Activated naive CD4-positive, alpha-beta T cell treated with anti-CD3 and anti-CD28 coated beads, Interleukin-2, amount 10 ng/mL, durations not matched to agents 7 days and 5 days (primary cell): ENCODE data around the gene GADD45A.
"Not testable (repeated sequence)": the region's sequence is repeated elsewhere in the genome, so short reads cannot be mapped to it uniquely, and the experiment has no call there.

ENCODE experiments used
- CTCF ChIA-PET: fragments of 350-600 bp; sonication (Branson Sonifier 250); formaldehyde crosslinking; loops from one replicate; lab custom pipeline; 2021; ENCODE audit warnings: antibody characterized with exemption; lab: Charles Lee
- DNase-seq: peaks from one replicate; pipeline ENCODE4 v3.0.0-alpha.2; 2020
- H3K27ac Mint-ChIP-seq: one replicate; pipeline ENCODE4 v1.8.0; 2021; ENCODE audit warnings: mild to moderate bottlenecking, moderate library complexity, mixed read lengths
- H3K27me3 Mint-ChIP-seq: one replicate; pipeline ENCODE4 v1.8.0; 2021; ENCODE audit warnings: mild to moderate bottlenecking, mixed read lengths
- H3K36me3 Mint-ChIP-seq: one replicate; pipeline ENCODE4 v1.8.0; 2021; ENCODE audit warnings: mixed read lengths
- H3K4me1 Mint-ChIP-seq: one replicate; pipeline ENCODE4 v1.8.0; 2021; ENCODE audit warnings: mixed read lengths
- H3K4me3 Mint-ChIP-seq: one replicate; pipeline ENCODE4 v1.8.0; 2021; ENCODE audit warnings: mild to moderate bottlenecking, moderate library complexity, mixed read lengths
- H3K9me3 Mint-ChIP-seq: one replicate; pipeline ENCODE4 v1.8.0; 2021; ENCODE audit warnings: mixed read lengths

GADD45A gene

DNA sequence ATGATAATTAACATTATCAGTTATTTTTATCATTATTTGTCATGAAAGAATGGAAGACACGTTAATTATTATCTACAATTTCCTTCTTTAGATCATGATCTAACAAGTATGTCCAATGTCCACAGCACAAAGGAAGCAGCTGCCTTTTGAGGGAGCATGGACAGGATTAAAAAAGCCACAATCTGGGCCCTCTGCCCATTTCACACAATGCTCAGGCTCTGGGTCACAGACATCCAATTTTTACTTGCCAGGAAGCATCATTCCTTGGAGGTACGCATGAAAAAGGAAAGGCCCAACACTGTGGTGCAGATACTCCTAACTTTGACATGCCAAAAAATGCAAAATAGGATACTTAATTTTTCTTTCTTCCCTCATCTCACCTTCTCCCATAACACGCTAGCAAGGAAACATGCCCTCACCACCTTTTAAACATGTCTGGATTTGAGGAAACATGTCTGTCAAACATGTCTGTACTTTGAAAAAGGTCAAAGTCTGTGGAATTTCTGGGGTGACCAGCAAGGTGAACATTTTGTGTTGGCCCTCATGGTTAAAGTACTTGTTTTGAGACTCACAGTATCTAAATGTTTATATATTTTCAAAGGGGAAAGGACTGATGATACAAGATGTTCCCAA, 40.0 kb downstream of the GADD45A start:
- Mint-ChIP-seq H3K36me3 (no peaks in the 10 kb centered on the region), H3K4me3 (no peak overlapping the region), H3K27me3 (peaks cover 11% of the 10 kb centered on the region), H3K27ac (no peak overlapping the region), H3K9me3 (no peaks in the 10 kb centered on the region), H3K4me1 (peaks cover 5% of the 10 kb centered on the region)
- no peak for DNase-seq
- CTCF ChIA-PET = no interaction called here

DNA sequence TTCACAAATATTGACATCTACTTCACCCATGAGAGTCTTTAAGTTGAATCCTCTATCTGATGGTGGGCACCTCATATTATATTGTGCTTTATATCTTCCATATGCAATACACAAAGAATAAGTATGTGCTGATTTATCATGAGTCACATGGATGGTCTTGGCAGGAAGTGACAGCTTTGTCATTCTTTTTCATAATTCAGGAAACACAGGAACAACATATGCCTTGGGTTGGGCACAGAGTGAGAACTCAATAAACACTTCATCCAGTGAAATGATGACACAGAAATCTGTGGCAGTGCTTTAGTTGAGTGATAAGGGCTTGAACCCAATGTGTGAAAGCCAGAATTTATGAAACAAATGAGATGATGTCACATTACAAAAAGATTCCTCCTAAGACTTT, 41.2 kb downstream of the GADD45A start:
- H3K9me3 Mint-ChIP-seq = no peaks in the 10 kb centered on the region
- no peak for DNase-seq
- peaks cover 11% of the 10 kb centered on the region for H3K27me3 Mint-ChIP-seq
- CTCF ChIA-PET = no interaction called here
- H3K36me3 Mint-ChIP-seq = no peaks in the 10 kb centered on the region
- H3K27ac Mint-ChIP-seq = no peak overlapping the region
- H3K4me1 Mint-ChIP-seq = peaks cover 5% of the 10 kb centered on the region
- H3K4me3 Mint-ChIP-seq = no peak overlapping the region

DNA sequence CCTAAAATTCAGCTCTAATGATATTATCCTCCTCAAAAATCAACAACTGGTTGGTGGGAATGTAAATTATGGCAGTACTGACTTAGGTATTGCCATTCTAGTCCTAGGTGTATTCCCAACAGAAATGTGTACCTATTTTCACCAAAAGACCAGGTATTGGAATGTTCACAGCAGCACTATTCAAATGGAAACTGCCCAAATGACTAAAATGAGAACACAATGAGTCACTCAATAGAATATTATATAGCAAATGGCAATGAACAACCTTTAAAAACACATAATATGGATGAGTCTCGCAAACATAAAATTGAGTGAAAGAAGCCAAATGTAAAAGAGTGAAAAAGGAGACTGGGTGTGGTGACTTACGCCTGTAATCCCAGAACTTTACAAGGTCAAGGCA, 44.9 kb downstream of the GADD45A start:
- Mint-ChIP-seq H3K27ac (no peak overlapping the region), H3K4me3 (no peak overlapping the region), H3K27me3 (peaks cover 14% of the 10 kb centered on the region), H3K36me3 (no peaks in the 10 kb centered on the region), H3K4me1 (peaks cover 17% of the 10 kb centered on the region), H3K9me3 (no peaks in the 10 kb centered on the region)
- DNase-seq = no peak
- CTCF ChIA-PET = interaction anchor here (0.6 kb wide), 1 partner anchor 124 kb away, joined by 3 read pairs; no protein-coding TSS in a partner anchor

DNA sequence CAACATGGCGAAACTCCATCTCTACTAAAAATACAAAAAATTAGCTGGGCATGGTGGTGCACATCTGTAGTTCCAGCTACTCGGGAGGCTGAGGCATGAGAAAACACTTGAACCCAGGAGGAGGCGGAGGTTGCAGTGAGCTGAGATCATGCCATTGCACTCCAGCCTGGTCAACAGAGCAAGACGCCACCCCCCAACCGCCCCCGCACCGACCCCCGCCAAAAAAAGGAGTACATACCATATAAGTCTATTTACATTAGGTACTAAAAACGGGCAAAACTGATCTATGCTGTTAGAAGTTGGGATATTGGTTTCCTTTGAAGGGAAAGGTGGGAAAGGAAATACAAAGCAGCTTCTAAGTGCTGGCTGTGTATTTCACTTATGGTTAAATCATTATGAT, 45.3 kb downstream of the GADD45A start:
- Mint-ChIP-seq H3K27me3 (peaks cover 14% of the 10 kb centered on the region), H3K4me1 (peaks cover 17% of the 10 kb centered on the region)
- H3K27ac Mint-ChIP-seq, DNase-seq, H3K36me3 Mint-ChIP-seq, H3K9me3 Mint-ChIP-seq, CTCF ChIA-PET, H3K4me3 Mint-ChIP-seq: not testable (repeated sequence)

DNA sequence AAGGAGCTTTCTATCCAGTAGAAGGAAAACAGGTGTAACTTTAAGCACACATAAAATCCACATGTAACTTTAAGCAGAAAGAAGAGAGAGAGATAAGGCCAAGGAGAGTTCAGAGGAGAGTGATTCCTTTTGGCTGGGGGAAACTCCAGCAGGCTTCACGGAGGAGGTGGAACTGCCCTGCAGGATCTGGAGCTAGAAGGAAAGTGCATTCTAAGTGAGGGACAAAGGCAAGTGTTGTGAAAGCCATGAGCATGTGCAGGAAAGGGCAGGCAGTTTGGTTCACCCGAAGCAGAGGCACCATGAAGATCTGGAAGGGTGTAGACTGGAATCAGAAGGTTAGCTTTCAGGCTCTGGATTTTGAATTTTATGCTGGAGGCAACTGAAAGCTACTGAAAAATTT, 46.3 kb downstream of the GADD45A start:
- no peak overlapping the region for H3K27ac Mint-ChIP-seq
- no peak for DNase-seq
- H3K9me3 Mint-ChIP-seq = no peaks in the 10 kb centered on the region
- no peak overlapping the region for H3K4me3 Mint-ChIP-seq
- CTCF ChIA-PET = no interaction called here
- H3K4me1 Mint-ChIP-seq = peaks cover 21% of the 10 kb centered on the region
- peaks cover under 1% of the 10 kb centered on the region for H3K36me3 Mint-ChIP-seq
- peaks cover 14% of the 10 kb centered on the region for H3K27me3 Mint-ChIP-seq

DNA sequence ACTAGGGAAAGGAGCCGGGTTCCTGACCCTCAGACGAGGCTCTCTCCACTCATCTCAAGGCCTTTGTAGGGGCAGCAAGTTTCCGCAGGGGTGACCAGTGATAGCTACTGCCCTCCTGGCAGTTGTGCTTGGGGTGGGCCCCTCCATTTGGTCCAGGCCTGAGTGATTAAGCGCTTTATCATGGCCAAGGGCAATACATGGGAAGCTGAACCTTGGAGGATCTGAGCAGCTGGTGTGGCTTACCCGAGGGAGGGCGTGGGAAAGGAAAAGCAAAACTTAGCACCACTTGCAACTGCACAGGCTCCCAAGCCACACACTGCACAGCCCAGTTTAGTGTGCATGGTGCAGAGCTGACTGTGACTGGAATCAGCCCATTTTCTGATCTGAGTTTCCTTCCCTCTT, 47.8 kb downstream of the GADD45A start:
- Mint-ChIP-seq H3K9me3 (no peaks in the 10 kb centered on the region), H3K4me3 (no peak overlapping the region), H3K4me1 (peaks cover 25% of the 10 kb centered on the region), H3K27me3 (peaks cover 14% of the 10 kb centered on the region), H3K27ac (no peak overlapping the region), H3K36me3 (peaks cover 5% of the 10 kb centered on the region)
- CTCF ChIA-PET = interaction anchor here (2.2 to 2.4 kb wide), 2 partner anchors 27 to 171 kb away, joined by 8 read pairs; no protein-coding TSS in a partner anchor
- no peak for DNase-seq

DNA sequence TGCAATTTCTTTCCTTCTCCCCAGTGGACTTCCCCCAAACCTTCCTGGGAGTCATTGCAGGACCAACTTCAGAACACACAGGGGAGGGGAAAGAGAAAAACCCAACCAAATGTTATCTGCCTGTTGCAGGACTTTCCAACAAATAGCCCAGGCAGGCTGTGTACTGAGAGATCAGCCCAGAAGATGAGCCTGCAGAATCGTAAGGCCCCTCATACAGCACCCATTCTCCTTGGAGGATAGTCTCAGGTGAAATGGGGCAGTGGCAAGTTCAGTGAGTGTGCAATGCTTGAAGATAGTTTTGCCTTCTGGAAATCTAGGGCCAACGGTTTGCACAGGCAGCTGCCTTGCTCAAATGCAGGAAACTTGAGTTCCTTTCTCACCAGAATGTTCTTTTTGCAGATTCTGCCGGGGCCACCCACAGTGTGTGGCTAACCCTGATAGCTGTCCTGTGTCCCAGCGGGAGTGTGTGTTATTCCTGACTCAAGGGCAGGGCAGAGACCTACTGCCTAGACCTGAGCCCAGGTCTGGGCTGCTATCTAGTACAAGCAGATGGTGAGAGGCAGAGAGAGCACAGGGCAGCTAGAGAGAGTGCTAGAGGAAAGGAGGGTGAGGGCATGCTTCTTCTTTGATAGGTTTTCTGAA, 48.8 kb downstream of the GADD45A start:
- DNase-seq = no peak
- Mint-ChIP-seq H3K27me3 (peaks cover 8% of the 10 kb centered on the region), H3K4me3 (no peak overlapping the region), H3K36me3 (peaks cover 5% of the 10 kb centered on the region), H3K4me1 (peaks cover 25% of the 10 kb centered on the region), H3K9me3 (no peaks in the 10 kb centered on the region), H3K27ac (no peak overlapping the region)
- CTCF ChIA-PET = interaction anchor here (0.9 to 2.4 kb wide), 3 partner anchors 15 to 172 kb away, joined by 3 to 8 read pairs (median 8); no protein-coding TSS in a partner anchor

DNA sequence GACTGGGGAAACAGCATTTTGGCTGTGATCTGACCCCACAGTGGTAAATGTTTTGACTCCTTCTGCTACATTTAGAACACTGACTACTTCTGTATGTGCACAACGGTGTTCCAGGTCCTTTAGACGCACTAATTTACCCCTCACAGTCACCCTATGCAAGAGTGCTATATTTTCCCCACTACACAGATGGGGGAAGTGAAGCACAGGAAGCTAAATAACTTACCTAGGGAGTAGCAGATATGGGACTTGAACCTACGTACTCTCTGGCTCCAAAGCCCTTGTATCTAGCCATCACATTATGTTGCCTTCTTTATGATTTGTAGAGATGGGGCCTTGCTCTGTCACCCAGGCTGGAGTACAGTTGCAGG, 49.3 kb downstream of the GADD45A start:
- peaks cover 5% of the 10 kb centered on the region for H3K36me3 Mint-ChIP-seq
- H3K4me1 Mint-ChIP-seq = peaks cover 25% of the 10 kb centered on the region
- no peak overlapping the region for H3K4me3 Mint-ChIP-seq
- no peak overlapping the region for H3K27ac Mint-ChIP-seq
- CTCF ChIA-PET = interaction anchor here (0.9 to 2.4 kb wide), 3 partner anchors 16 to 173 kb away, joined by 3 to 8 read pairs (median 8); no protein-coding TSS in a partner anchor
- peaks cover 6% of the 10 kb centered on the region for H3K27me3 Mint-ChIP-seq
- no peaks in the 10 kb centered on the region for H3K9me3 Mint-ChIP-seq
- DNase-seq = no peak

DNA sequence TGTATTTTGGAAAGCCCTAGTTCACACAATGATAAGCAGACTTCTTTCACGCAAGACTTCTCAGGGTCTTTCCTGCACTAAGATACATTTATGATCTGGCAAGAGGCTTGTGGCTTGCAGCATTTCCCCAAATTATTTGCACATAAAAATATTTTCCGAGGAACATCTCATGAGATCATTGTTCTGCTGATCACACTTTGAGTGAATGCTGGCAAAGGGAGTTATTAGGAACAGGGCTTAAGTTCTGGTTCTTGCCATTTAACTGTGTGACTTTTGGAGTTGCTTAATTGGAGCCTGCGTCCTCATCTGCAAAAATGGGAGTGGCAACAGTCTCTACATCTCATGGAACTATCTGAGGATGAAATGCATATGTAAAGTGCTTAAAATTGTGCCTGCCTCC, 50.2 kb downstream of the GADD45A start:
- Mint-ChIP-seq H3K9me3 (no peaks in the 10 kb centered on the region), H3K4me1 (peaks cover 25% of the 10 kb centered on the region), H3K27ac (no peak overlapping the region), H3K36me3 (peaks cover 5% of the 10 kb centered on the region), H3K4me3 (no peak overlapping the region), H3K27me3 (peaks cover 8% of the 10 kb centered on the region)
- CTCF ChIA-PET = interaction anchor here (1.5 to 2.2 kb wide), 2 partner anchors 173 to 174 kb away, joined by 4 to 8 read pairs; no protein-coding TSS in a partner anchor
- no peak for DNase-seq

DNA sequence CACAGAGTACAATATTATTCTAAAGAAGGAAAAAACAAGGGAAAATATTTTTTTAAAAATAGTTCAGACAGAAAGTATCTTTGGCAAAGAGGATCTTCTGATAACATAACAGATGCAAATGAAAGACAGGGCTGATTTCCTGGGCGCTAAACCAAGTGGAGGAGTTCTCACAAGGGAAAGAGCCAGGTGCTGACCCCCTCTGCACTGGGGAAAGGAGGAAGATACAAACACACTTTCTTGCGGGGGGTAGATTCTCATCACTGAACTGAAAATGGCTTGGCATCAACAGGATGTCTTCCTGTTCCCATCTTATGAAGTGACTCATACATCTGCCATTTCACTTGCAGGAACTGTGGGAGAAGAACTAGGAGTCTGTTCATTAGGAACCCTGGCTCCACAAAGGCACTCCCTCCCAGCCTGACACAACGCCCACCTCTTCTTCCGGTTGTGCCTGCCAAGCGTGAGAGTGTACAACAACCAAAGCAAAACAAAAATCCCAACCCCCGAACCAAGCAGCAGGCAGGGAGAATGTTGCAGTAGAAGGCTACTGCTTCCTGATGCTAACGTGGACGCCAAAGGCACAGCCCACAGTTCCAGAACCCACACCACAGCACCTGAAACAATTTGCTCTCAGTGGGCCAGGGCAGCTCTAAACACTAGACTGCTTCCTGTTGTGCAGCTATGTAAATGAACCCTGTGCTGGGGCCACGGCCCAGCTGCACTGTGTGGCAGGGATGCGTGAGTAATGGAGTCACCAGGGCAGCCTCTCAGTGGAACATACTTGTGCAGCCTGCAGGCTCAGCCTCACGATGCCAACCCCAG, 51.0 kb downstream of the GADD45A start:
- peak overlapping the region; percentile 51 for H3K4me3 Mint-ChIP-seq
- H3K27me3 Mint-ChIP-seq = peaks cover 8% of the 10 kb centered on the region
- H3K27ac Mint-ChIP-seq = peak overlapping the region; percentile 87
- H3K4me1 Mint-ChIP-seq = peaks cover 25% of the 10 kb centered on the region
- CTCF ChIA-PET = interaction anchor here (1.5 to 3.8 kb wide), 2 partner anchors 24 to 174 kb away, joined by 4 to 16 read pairs; no protein-coding TSS in a partner anchor
- peak; percentile 68 for DNase-seq
- H3K9me3 Mint-ChIP-seq = no peaks in the 10 kb centered on the region
- H3K36me3 Mint-ChIP-seq = peaks cover 5% of the 10 kb centered on the region

DNA sequence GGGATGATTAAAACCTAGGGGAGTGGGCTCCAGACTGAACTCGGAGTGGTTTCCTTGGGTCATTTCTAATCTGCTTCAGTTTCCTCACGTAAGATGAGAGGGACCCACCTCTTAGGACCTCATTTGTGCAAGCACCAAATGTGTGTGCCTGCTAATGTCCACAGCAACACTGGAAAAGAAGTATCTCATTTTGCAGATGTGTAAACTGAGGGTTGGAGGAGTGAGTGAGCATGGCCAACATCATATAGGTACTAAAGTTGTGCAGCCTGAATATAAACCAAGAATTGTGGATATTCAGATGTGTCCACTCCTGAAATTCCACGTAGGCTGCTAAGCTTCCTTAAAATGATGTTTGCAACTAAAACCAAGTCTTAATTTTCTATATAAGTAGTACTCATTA, 51.7 kb downstream of the GADD45A start:
- CTCF ChIA-PET = interaction anchor here (1.5 to 3.8 kb wide), 3 partner anchors 15 to 175 kb away, joined by 4 to 16 read pairs (median 5); no protein-coding TSS in a partner anchor
- Mint-ChIP-seq H3K27ac (peak overlapping the region; percentile 87), H3K4me3 (no peak overlapping the region), H3K4me1 (peaks cover 25% of the 10 kb centered on the region), H3K36me3 (peaks cover 5% of the 10 kb centered on the region), H3K9me3 (no peaks in the 10 kb centered on the region), H3K27me3 (peaks cover 10% of the 10 kb centered on the region)
- no peak for DNase-seq

DNA sequence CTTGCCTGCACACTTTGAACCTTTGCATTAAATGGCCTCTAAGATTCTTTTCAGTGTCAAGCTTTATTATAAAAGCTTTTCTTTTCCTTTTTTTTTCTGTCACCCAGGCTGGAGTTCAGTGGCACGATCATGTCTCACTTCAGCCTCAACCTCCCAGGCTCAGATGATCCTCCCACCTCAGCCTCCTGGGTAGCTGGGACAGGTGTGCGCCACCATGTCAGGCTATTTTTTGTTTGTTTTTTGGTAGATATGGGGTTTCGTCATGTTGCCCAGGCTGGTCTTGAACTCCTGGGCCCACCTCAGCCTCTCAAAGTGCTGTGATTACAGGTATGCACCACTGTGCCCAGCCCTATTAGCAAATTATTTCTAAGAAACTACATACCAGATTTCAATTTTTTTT, 52.9 kb downstream of the GADD45A start:
- H3K4me1 Mint-ChIP-seq = peaks cover 23% of the 10 kb centered on the region
- no peaks in the 10 kb centered on the region for H3K9me3 Mint-ChIP-seq
- peaks cover 5% of the 10 kb centered on the region for H3K36me3 Mint-ChIP-seq
- peaks cover 12% of the 10 kb centered on the region for H3K27me3 Mint-ChIP-seq
- CTCF ChIA-PET = interaction anchor here (0.9 to 3.8 kb wide), 3 partner anchors 14 to 28 kb away, joined by 3 to 16 read pairs (median 5); no protein-coding TSS in a partner anchor
- H3K27ac Mint-ChIP-seq = peak overlapping the region; percentile 52
- no peak overlapping the region for H3K4me3 Mint-ChIP-seq
- no peak for DNase-seq
